ENCODE results near the gene LIG1.

DNA sequence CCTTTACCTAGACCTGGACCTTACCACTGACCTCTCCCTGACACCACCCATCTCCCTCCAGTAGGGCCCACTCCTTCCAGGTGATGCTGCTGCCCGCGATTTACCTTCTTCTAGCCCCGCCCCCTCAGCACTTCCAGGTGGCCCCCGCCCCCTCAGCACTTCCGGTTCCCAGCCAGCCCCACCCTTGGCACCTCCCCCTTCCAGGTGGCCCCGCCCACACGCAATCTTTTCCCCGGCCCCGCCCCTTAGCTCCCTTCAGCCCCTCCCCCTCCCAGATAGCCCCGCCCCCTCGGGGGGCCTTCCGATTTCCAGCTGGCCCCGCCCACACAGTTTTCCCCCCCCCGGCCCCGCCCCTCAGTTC is 586 bp downstream of the LIG1 start:
- TF ChIP-seq POLR2A (conservative IDR thresholded peaks at IDR 0.05), result no peak
- TF ChIP-seq MAFK (IDR thresholded peaks at IDR 0.05; ENCODE audit: low read length), result no peak
- no peak for TF ChIP-seq RFX1 (IDR thresholded peaks at IDR 0.05)
- no peak for TF ChIP-seq DEAF1 (CRISPR knock-in tag; IDR thresholded peaks at IDR 0.05)

All from K562 (cell line).